Subcutaneous abdominal adipose tissue (tissue), 5 donors: ENCODE measurements around the gene IGFLR1.

Experiments
- H3K27ac ChIP-seq: one replicate; pipeline ENCODE4 v1.7.0; 2013; ENCODE audit warnings: low read depth, mild to moderate bottlenecking, inconsistent platforms, low read length, moderate library complexity
- H3K27me3 ChIP-seq, 5 donors: one replicate each; pipeline ENCODE4 v1.7.0; 2013; ENCODE audit warnings: low read length in 5 of 5, inconsistent platforms in 1 of 5; ENCODE audit not compliant: control insufficient read depth in 5 of 5, insufficient read depth in 4 of 5
- H3K36me3 ChIP-seq, 5 donors: one replicate each; pipeline ENCODE4 v1.7.0; 2013; ENCODE audit warnings: low read length in 5 of 5; ENCODE audit not compliant: control insufficient read depth in 5 of 5, insufficient read depth in 5 of 5
- H3K4me1 ChIP-seq, 5 donors: one replicate each; pipeline ENCODE4 v1.7.0; 2013; ENCODE audit warnings: low read length in 5 of 5, mild to moderate bottlenecking in 3 of 5, moderate library complexity in 1 of 5; ENCODE audit not compliant: control insufficient read depth in 5 of 5, insufficient read depth in 5 of 5
- H3K4me3 ChIP-seq, 5 donors: one replicate each; pipeline ENCODE4 v1.7.0; 2013; ENCODE audit warnings: low read length in 5 of 5, low read depth in 1 of 5
- H3K9ac ChIP-seq, 5 donors: one replicate each; pipeline ENCODE4 v1.7.0; 2013; ENCODE audit warnings: low read length in 5 of 5, mild to moderate bottlenecking in 4 of 5, moderate library complexity in 3 of 5
- H3K9me3 ChIP-seq, 5 donors: one replicate each; pipeline ENCODE4 v1.7.0; 2013; ENCODE audit warnings: low read length in 5 of 5; ENCODE audit not compliant: control insufficient read depth in 5 of 5
- donor health status: healthy.
- donor health status: healthy.
- donor health status: healthy.
- donor health status: healthy.
- donor health status: healthy.

Gene IGFLR1

GRCh38 chr19:35717665-35718344 lies 24.4 kb downstream of the IGFLR1 start, which contains the start of gene KMT2B:
KMT2B (plus strand) TSS chr19:35718003; CDS start chr19:35718019, 16 bp downstream.
- Histone ChIP-seq H3K4me1 (peaks cover 6 to 35% (median 28%) of the 10 kb centered on the region in 5 donors), H3K9me3 (no peaks in the 10 kb centered on the region), H3K27ac (peak within 1 kb of the TSS; percentile 76), H3K27me3 (no peaks in the 10 kb centered on the region), H3K36me3 (peaks cover 0 to 31% (median 23%) of the 10 kb centered on the region in 5 donors), H3K9ac (peak within 1 kb of the TSS in 4 of 5 donors; percentile 85 to 91 (median 88)), H3K4me3 (peak within 1 kb of the TSS; percentile 67 to 89 (median 84))

GRCh38 chr19:35716801-35717664 lies 25.2 kb downstream of the IGFLR1 start:
- Histone ChIP-seq H3K4me1 (peaks cover 6 to 35% (median 28%) of the 10 kb centered on the region in 5 donors), H3K27me3 (no peaks in the 10 kb centered on the region), H3K4me3 (peak overlapping the region; percentile 67 to 88 (median 78)), H3K9ac (peak overlapping the region in 4 of 5 donors; percentile 74 to 91 (median 78)), H3K9me3 (no peaks in the 10 kb centered on the region), H3K27ac (peak overlapping the region; percentile 76), H3K36me3 (peaks cover 0 to 23% (median 15%) of the 10 kb centered on the region in 5 donors)

- peak overlapping the region; percentile 73 to 91 (median 78) for H3K9ac ChIP-seq
Observed at GRCh38 chr19:35715981-35716800, 26.1 kb downstream of the IGFLR1 start.

GRCh38 chr19:35715355-35715809 lies 26.9 kb downstream of the IGFLR1 start:
- Histone ChIP-seq H3K27ac (no peak overlapping the region), H3K4me3 (peak overlapping the region in 1 of 5 donors; percentile 84), H3K27me3 (peaks cover 0 to 5% (median 0%) of the 10 kb centered on the region in 5 donors), H3K9ac (peak overlapping the region in 2 of 5 donors; percentile 74 to 91), H3K9me3 (no peaks in the 10 kb centered on the region), H3K36me3 (peaks cover 0 to 10% (median 5%) of the 10 kb centered on the region in 5 donors), H3K4me1 (peaks cover 6 to 35% (median 28%) of the 10 kb centered on the region in 5 donors)

More at GRCh38 chr19:35715981-35716800, 26.1 kb downstream of the IGFLR1 start:
- Histone ChIP-seq H3K4me3 (peak overlapping the region; percentile 67 to 88 (median 78)), H3K27me3 (peaks cover 0 to 3% (median 0%) of the 10 kb centered on the region in 5 donors), H3K4me1 (peaks cover 6 to 35% (median 28%) of the 10 kb centered on the region in 5 donors), H3K9me3 (no peaks in the 10 kb centered on the region), H3K36me3 (peaks cover 0 to 15% (median 9%) of the 10 kb centered on the region in 5 donors), H3K27ac (peak overlapping the region; percentile 76)

GRCh38 chr19:35714601-35715354 lies 27.5 kb downstream of the IGFLR1 start:
- peaks cover 6 to 35% (median 28%) of the 10 kb centered on the region in 5 donors for H3K4me1 ChIP-seq
- H3K9ac ChIP-seq: peak overlapping the region in 1 of 5 donors; percentile 28
- H3K27ac ChIP-seq: no peak overlapping the region
- H3K4me3 ChIP-seq: no peak overlapping the region
- peaks cover 0 to 5% (median 0%) of the 10 kb centered on the region in 5 donors for H3K27me3 ChIP-seq
- peaks cover 0 to 4% (median 0%) of the 10 kb centered on the region in 5 donors for H3K36me3 ChIP-seq
- H3K9me3 ChIP-seq: no peaks in the 10 kb centered on the region

- Histone ChIP-seq H3K9ac (peak overlapping the region in 1 of 5 donors; percentile 28), H3K27ac (no peak overlapping the region), H3K36me3 (no peaks in the 10 kb centered on the region), H3K4me3 (no peak overlapping the region), H3K4me1 (peaks cover 2 to 27% (median 21%) of the 10 kb centered on the region in 5 donors), H3K9me3 (no peaks in the 10 kb centered on the region), H3K27me3 (peaks cover 0 to 5% (median 0%) of the 10 kb centered on the region in 5 donors)
Observed at GRCh38 chr19:35713904-35714495, 28.3 kb downstream of the IGFLR1 start.

GRCh38 chr19:35713506-35713850 lies 28.8 kb downstream of the IGFLR1 start:
- Histone ChIP-seq H3K27me3 (peaks cover 0 to 5% (median 0%) of the 10 kb centered on the region in 5 donors), H3K27ac (no peak overlapping the region), H3K36me3 (no peaks in the 10 kb centered on the region), H3K4me3 (no peak overlapping the region), H3K9ac (no peak overlapping the region), H3K9me3 (no peaks in the 10 kb centered on the region), H3K4me1 (peaks cover 0 to 22% (median 16%) of the 10 kb centered on the region in 5 donors)

- Histone ChIP-seq H3K27ac (no peak overlapping the region), H3K4me3 (no peak overlapping the region), H3K27me3 (peaks cover 0 to 5% (median 0%) of the 10 kb centered on the region in 5 donors), H3K4me1 (peaks cover 0 to 20% (median 14%) of the 10 kb centered on the region in 5 donors), H3K9me3 (no peaks in the 10 kb centered on the region), H3K9ac (no peak overlapping the region), H3K36me3 (no peaks in the 10 kb centered on the region)
Observed at GRCh38 chr19:35712567-35713505, 29.4 kb downstream of the IGFLR1 start.
